CD14-positive monocyte (primary cell): ENCODE data around the gene SPSB4. TPM values are rescaled to one million over a fixed set of nuclear protein-coding genes. Genes with fewer than 3 reads are reported as not detected.

Source experiments
- DNase-seq, 3 donors: peaks; one replicate each; pipeline ENCODE4 v3.0.0-alpha.2; 2011 to 2022
- H2AFZ ChIP-seq: 2 replicates; pipeline ENCODE4 v1.6.0; 2012; ENCODE audit warnings: mild to moderate bottlenecking, low read depth, low read length, inconsistent platforms; ENCODE audit not compliant: insufficient read depth, poor library complexity, severe bottlenecking
- H3K27ac ChIP-seq, 2 donors: 1 replicate in 1 of 2; 2 replicates in 1 of 2; pipeline ENCODE4 v1.5.1; 2012 to 2013; ENCODE audit warnings: low read length in 2 of 2, control low read depth in 1 of 2, inconsistent platforms in 1 of 2, low read depth in 1 of 2, mild to moderate bottlenecking in 1 of 2
- H3K27me3 ChIP-seq, 2 donors: one replicate each; pipeline versions ENCODE4 v1.6.0 to v1.6.1; 2011 to 2013; ENCODE audit warnings: low read length in 2 of 2; ENCODE audit not compliant: control insufficient read depth in 2 of 2, insufficient read depth in 2 of 2
- H3K36me3 ChIP-seq, 2 donors: replicated peaks in 1 of 2; 1 replicate in 1 of 2; 2 replicates in 1 of 2; pipeline versions ENCODE4 v1.5.1 to v1.6.1; 2012 to 2013; ENCODE audit warnings: low read length in 2 of 2, control low read depth in 1 of 2, inconsistent platforms in 1 of 2, mild to moderate bottlenecking in 1 of 2; ENCODE audit not compliant: insufficient read depth in 2 of 2, control insufficient read depth in 1 of 2
- H3K4me1 ChIP-seq, 2 donors: 1 replicate in 1 of 2; 2 replicates in 1 of 2; pipeline versions ENCODE4 v1.5.1 to v1.6.1; 2012 to 2013; ENCODE audit warnings: low read length in 2 of 2, control low read depth in 1 of 2, inconsistent platforms in 1 of 2, mild to moderate bottlenecking in 1 of 2, moderate library complexity in 1 of 2; ENCODE audit not compliant: insufficient read depth in 2 of 2, control insufficient read depth in 1 of 2
- H3K4me2 ChIP-seq: replicated peaks from 2 replicates; pipeline ENCODE3; 2012; ENCODE audit warnings: low read length, moderate library complexity, mild to moderate bottlenecking; ENCODE audit not compliant: poor library complexity, severe bottlenecking; ENCODE audit errors: extremely low read depth
- H3K4me3 ChIP-seq, 3 experiments: fragments of 200-600 bp in 1 of 3; sonication (generic) in 1 of 3; replicated peaks in 1 of 3; 1 replicate in 2 of 3; 2 replicates in 1 of 3; pipeline ENCODE4 v1.5.1; 2011 to 2013; ENCODE audit warnings: low read length in 3 of 3, mild to moderate bottlenecking in 3 of 3, control low read depth in 2 of 3, low read depth in 2 of 3, inconsistent platforms in 1 of 3, moderate library complexity in 1 of 3
- H3K79me2 ChIP-seq: 2 replicates; pipeline ENCODE4 v1.6.0; 2012; ENCODE audit warnings: mild to moderate bottlenecking, control low read depth, inconsistent platforms, low read length, moderate library complexity; ENCODE audit not compliant: insufficient read depth
- H3K9ac ChIP-seq: 2 replicates; pipeline ENCODE4 v1.6.0; 2017; ENCODE audit warnings: low read length, mild to moderate bottlenecking; ENCODE audit not compliant: insufficient read depth, poor library complexity, severe bottlenecking
- H3K9me3 ChIP-seq, 2 donors: replicated peaks in 1 of 2; 1 replicate in 1 of 2; 2 replicates in 1 of 2; pipeline versions ENCODE4 v1.5.1 to v1.6.1; 2012 to 2013; ENCODE audit warnings: low read length in 2 of 2, control low read depth in 1 of 2; ENCODE audit not compliant: control insufficient read depth in 1 of 2, insufficient read depth in 1 of 2
- H4K20me1 ChIP-seq: 2 replicates; pipeline ENCODE4 v1.6.0; 2012; ENCODE audit warnings: mild to moderate bottlenecking, low read length, control low read depth, moderate library complexity; ENCODE audit not compliant: insufficient read depth
- H3K27ac Mint-ChIP-seq, 7 donors: one replicate each; pipeline ENCODE4 v1.8.0; 2020; ENCODE audit warnings: mild to moderate bottlenecking in 7 of 7, mixed read lengths in 7 of 7, moderate library complexity in 6 of 7, inconsistent platforms in 2 of 7
- H3K27me3 Mint-ChIP-seq, 3 donors: one replicate each; pipeline ENCODE4 v1.8.0; 2021 to 2022; ENCODE audit warnings: low read depth in 3 of 3, mild to moderate bottlenecking in 3 of 3, mixed read lengths in 3 of 3, moderate library complexity in 3 of 3, inconsistent platforms in 1 of 3
- H3K36me3 Mint-ChIP-seq, 2 donors: one replicate each; pipeline ENCODE4 v1.8.0; 2020; ENCODE audit warnings: mixed read lengths in 2 of 2, inconsistent platforms in 1 of 2, mild to moderate bottlenecking in 1 of 2
- H3K4me1 Mint-ChIP-seq: one replicate; pipeline ENCODE4 v1.8.0; 2020; ENCODE audit warnings: mild to moderate bottlenecking, mixed read lengths
- H3K4me3 Mint-ChIP-seq, 2 donors: one replicate each; pipeline ENCODE4 v1.8.0; 2020; ENCODE audit warnings: mild to moderate bottlenecking in 2 of 2, mixed read lengths in 2 of 2, moderate library complexity in 1 of 2
- H3K9me3 Mint-ChIP-seq, 7 donors: one replicate each; pipeline ENCODE4 v1.8.0; 2020 to 2022; ENCODE audit warnings: mixed read lengths in 7 of 7, mild to moderate bottlenecking in 6 of 7, moderate library complexity in 6 of 7, inconsistent platforms in 2 of 7
- CTCF ChIP-seq: fragments of 200-600 bp; IDR thresholded peaks from one replicate; pipeline ENCODE4 v1.8.0; 2022; ENCODE audit warnings: antibody characterized with exemption, mild to moderate bottlenecking
- WGBS: methylation state at CpG from one replicate; pipeline ENCODE4 v1.1.5; 2013; ENCODE audit warnings: missing lambda C conversion rate; ENCODE audit not compliant: insufficient coverage; 5-methylcytosine and 5-hydroxymethylcytosine counted together
- intact Hi-C, 2 donors: fragments of 100-400 bp; cut with micrococcal nuclease; formaldehyde crosslinking; loops; one replicate each; pipeline versions ENCODE4 v1.15.0 to v1.15.1; 2023
- polyA plus RNA-seq, 3 donors: library from polyadenylated mRNA; depleted of rRNA in 1 of 3; unstranded in 2 of 3; stranded (reverse) in 1 of 3; fragments of 300-500 nt in 2 of 3; fragments of >200 nt in 1 of 3; fragmentation: Illumina TruSeq in 2 of 3; gene quantifications; 1 replicate in 2 of 3; 2 replicates in 1 of 3; pipeline ENCODE4 v1.2.3, GENCODE V29; 2012 to 2021

Gene SPSB4
- polyA plus RNA-seq, 3 donors = not detected

- H3K36me3 ChIP-seq = no peaks in the 10 kb centered on the region
- no peak overlapping the region for H3K27ac Mint-ChIP-seq
- no peak overlapping the region for H2AFZ ChIP-seq
- no peak for DNase-seq
- H3K27me3 Mint-ChIP-seq = peaks cover 0 to 2% (median 1%) of the 10 kb centered on the region in 3 donors
- H3K4me3 Mint-ChIP-seq = no peak overlapping the region
- H3K9me3 ChIP-seq = peaks cover 0 to 3% of the 10 kb centered on the region in 2 donors
- peaks cover 2% of the 10 kb centered on the region for H3K4me1 Mint-ChIP-seq
- no peaks in the 10 kb centered on the region for H4K20me1 ChIP-seq
- H3K9ac ChIP-seq = no peak overlapping the region
- H3K4me1 ChIP-seq = no peaks in the 10 kb centered on the region
- no peak overlapping the region for H3K4me2 ChIP-seq
- H3K9me3 Mint-ChIP-seq = peaks cover 0 to 11% (median 2%) of the 10 kb centered on the region in 7 donors
- no peak for TF ChIP-seq CTCF
- H3K36me3 Mint-ChIP-seq = no peaks in the 10 kb centered on the region
- intact Hi-C loops = loop anchor here (10.0 kb wide), 2 partner anchors 103 to 213 kb away; no protein-coding TSS in a partner anchor
- no peak overlapping the region for H3K4me3 ChIP-seq
- no peaks in the 10 kb centered on the region for H3K27me3 ChIP-seq
- no peaks in the 10 kb centered on the region for H3K79me2 ChIP-seq
- 82% methylated on average over 5 of the region's 6 CpGs for WGBS
- H3K27ac ChIP-seq = no peak overlapping the region
These were observed 56.9 kb downstream of the SPSB4 start for GRCh38 chr3:141108039-141108438.

GRCh38 chr3:141109751-141110150 is 58.6 kb downstream of the SPSB4 start:
- Histone ChIP-seq H3K4me1 (no peaks in the 10 kb centered on the region), H3K4me2 (no peak overlapping the region), H3K9me3 (peaks cover 0 to 3% of the 10 kb centered on the region in 2 donors), H3K27ac (no peak overlapping the region), H4K20me1 (no peaks in the 10 kb centered on the region), H3K36me3 (no peaks in the 10 kb centered on the region), H3K9ac (no peak overlapping the region), H3K4me3 (no peak overlapping the region), H3K79me2 (no peaks in the 10 kb centered on the region), H2AFZ (no peak overlapping the region), H3K27me3 (no peaks in the 10 kb centered on the region)
- 61% methylated on average over 4 of the region's 7 CpGs for WGBS
- no peak for TF ChIP-seq CTCF
- peaks cover 0 to 2% (median 1%) of the 10 kb centered on the region in 3 donors for H3K27me3 Mint-ChIP-seq
- intact Hi-C loops = loop anchor here (10.0 kb wide), 2 partner anchors 105 to 215 kb away; no protein-coding TSS in a partner anchor
- no peak overlapping the region for H3K27ac Mint-ChIP-seq
- DNase-seq = no peak
- peaks cover 2% of the 10 kb centered on the region for H3K4me1 Mint-ChIP-seq
- no peak overlapping the region for H3K4me3 Mint-ChIP-seq
- H3K9me3 Mint-ChIP-seq = peaks cover 0 to 13% (median 2%) of the 10 kb centered on the region in 7 donors
- H3K36me3 Mint-ChIP-seq = no peaks in the 10 kb centered on the region
